CD4-positive, alpha-beta T cell treated with Interferon alpha-2 for 1 hour (primary cell): ENCODE results near the gene CD1E.
"Not testable (repeated sequence)": the region's sequence is repeated elsewhere in the genome, so short reads cannot be mapped to it uniquely, and the experiment has no call there.

Experiments used
- DNase-seq, 2 donors: peaks; one replicate each; pipeline ENCODE4 v3.0.0-alpha.2; 2020 to 2022

Gene CD1E

DNA sequence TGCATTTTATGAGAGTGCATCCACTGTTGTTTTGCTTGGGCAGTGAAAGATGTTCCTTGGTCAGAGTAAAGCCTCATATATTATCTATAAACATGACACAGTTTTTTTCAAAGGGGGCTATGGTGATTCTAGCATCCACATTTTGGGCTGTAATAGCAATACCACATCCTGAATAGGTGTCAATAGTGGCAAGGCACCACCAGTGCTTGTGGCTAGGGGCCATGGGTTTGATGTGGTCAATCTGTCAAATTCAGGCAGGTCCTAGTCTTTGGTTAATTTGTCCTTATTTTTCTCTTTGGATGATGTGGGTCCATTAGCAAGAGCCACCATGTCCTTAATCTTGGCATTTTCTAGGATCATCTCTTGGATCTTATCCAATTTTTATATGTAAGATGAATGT lies 13.1 kb downstream of the CD1E start:
- no peak for DNase-seq

- no peak for DNase-seq
These were observed 17.7 kb downstream of the CD1E start for GRCh38 chr1:158371188-158371953.

DNA sequence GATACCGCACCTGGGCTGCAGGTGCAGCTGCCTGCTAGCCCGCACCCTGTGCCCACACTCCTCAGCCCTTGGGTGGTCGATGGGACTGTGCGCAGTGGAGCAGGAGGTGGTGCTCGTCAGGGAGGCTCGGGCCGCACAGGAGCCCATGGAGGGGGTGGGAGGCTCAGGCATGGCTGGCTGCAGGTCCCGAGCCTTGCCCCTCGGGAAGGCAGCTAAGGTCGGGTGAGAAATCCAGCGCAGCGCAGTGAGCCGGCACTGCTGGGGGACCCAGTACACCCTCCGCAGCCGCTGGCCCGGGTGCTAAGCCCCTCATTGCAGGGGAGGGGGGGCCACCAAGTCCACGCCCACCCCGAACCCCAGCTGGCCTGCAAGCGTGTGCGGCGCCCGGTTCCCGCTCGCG lies 20.4 kb downstream of the CD1E start:
- DNase-seq = not testable (repeated sequence)

GRCh38 chr1:158374860-158375259 lies 21.2 kb downstream of the CD1E start:
- DNase-seq = no peak

DNA sequence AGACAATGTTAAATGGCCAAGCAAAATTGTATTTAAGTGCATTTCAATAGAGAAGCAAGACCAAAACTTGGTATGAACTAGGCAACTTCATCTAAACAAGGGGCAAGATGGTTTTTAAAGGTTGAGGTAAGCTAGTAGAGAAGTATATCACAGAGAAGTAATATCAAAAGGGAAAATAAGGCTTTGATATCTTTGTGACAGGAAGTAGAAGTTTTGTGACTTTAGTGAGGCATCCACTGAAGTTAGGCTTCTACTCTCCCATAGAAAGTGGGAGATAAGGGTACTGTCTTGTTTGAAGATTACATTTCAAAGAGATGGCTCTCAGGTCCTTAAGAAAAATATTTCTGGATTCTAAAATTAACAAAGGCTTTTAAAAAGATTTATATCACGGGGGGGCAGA lies 36.6 kb downstream of the CD1E start:
- no peak for DNase-seq

DNA sequence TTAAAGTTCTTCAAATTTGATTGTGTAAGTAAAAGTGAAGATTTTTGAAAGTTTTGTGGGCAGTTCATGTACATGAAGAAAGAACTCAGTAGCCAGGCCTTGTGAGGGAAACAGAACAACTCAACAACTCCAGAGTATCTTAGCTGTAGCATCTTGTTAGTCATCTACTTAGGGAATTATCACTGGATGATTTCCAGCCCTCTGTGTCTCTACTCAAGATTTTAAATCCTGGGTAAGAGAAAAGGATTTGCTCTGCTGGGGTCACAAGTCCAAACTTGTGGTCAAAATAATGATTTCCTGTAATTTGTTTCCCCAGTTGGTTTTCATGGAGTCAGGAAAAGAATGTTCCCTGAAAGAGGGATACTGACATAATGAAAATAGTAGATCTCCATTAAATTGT lies 37.4 kb downstream of the CD1E start:
- no peak for DNase-seq

DNA sequence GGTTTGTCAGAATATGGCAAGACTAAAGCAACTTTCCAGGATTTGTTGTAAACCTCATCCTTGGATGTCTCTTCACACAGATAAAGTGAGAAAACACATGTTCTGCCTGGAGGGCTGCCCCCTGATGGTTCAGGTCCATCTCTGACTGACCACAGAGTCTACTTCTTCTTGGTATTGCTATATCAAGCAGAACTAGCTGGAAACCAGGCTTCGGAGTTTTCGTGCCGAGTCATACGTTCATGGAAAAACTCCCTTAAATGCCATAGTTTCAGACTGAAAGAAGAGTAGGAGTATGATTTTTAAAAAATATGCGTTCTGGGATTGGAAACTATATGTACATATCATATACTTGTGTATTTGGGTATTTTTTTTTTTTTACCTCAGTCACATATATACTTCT lies 39.8 kb downstream of the CD1E start:
- DNase-seq = no peak

- no peak for DNase-seq
These were observed 43.0 kb downstream of the CD1E start for GRCh38 chr1:158396646-158397045.

GRCh38 chr1:158398818-158399514 lies 45.3 kb downstream of the CD1E start, which contains the start of gene OR10T2:
TSS of gene OR10T2 (minus strand) at chr1:158399466. CDS start at chr1:158399466, 0 bp downstream.
- no peak for DNase-seq

DNA sequence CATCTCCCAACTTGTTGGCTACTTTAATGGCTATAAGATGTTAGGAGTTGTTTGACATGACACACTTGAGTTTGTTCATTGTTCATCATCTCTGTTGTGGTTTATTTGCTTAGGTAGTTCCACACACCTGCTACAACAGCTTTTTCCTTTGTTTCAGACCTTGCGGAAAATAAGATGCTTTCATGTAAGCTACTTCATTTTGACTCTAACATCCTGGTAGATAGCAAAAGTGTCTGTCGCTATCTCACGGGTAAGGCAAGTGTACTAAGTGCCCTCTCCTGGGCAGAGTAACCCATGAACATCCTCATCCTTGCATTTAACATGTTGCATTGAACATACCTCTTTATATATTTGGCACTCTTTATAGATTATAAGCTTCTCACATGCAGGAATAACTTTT lies 47.2 kb downstream of the CD1E start:
- no peak for DNase-seq

GRCh38 chr1:158407092-158407491 lies 53.4 kb downstream of the CD1E start:
- no peak for DNase-seq
